Osteoblast (primary cell): ENCODE results near the gene ARHGAP12. TPM values are rescaled to one million over a fixed set of nuclear protein-coding genes. Genes with fewer than 3 reads are reported as not detected.

Experiments
- DNase-seq: peaks from one replicate; pipeline ENCODE4 v3.0.0; 2011; ENCODE audit warnings: low spot score, mixed read lengths; ENCODE audit not compliant: insufficient read length; ENCODE audit errors: missing footprints
- H2AFZ ChIP-seq: 2 replicates; pipeline ENCODE4 v1.6.0; 2011; ENCODE audit warnings: mild to moderate bottlenecking, low read length
- H3K27ac ChIP-seq: 2 replicates; pipeline ENCODE4 v1.5.1; 2011; ENCODE audit warnings: mild to moderate bottlenecking, low read depth, low read length, moderate library complexity
- H3K27me3 ChIP-seq: 2 replicates; pipeline ENCODE4 v1.6.0; 2012; ENCODE audit warnings: mild to moderate bottlenecking, control low read depth, inconsistent platforms, low read length, moderate library complexity; ENCODE audit not compliant: insufficient read depth
- H3K36me3 ChIP-seq: 2 replicates; pipeline ENCODE4 v1.5.1; 2011; ENCODE audit warnings: mild to moderate bottlenecking, low read length, control low read depth, moderate library complexity; ENCODE audit not compliant: insufficient read depth
- H3K4me1 ChIP-seq: 2 replicates; pipeline ENCODE4 v1.5.1; 2011; ENCODE audit warnings: mild to moderate bottlenecking, low read length, control low read depth, moderate library complexity; ENCODE audit not compliant: insufficient read depth
- H3K4me2 ChIP-seq: 2 replicates; pipeline ENCODE4 v1.6.0; 2011; ENCODE audit warnings: mild to moderate bottlenecking, low read length; ENCODE audit not compliant: insufficient read depth
- H3K4me3 ChIP-seq: fragments of 200-600 bp; sonication (generic); 3 replicates; pipeline ENCODE4 v1.5.1; 2012; ENCODE audit warnings: mild to moderate bottlenecking, low read length, inconsistent platforms; ENCODE audit not compliant: insufficient read depth
- H3K79me2 ChIP-seq: 2 replicates; pipeline ENCODE4 v1.6.0; 2012; ENCODE audit warnings: mild to moderate bottlenecking, low read length, control low read depth, inconsistent platforms; ENCODE audit not compliant: insufficient read depth
- H3K9me3 ChIP-seq: 2 replicates; pipeline ENCODE4 v1.5.1; 2011; ENCODE audit warnings: low read depth, low read length, control low read depth
- H4K20me1 ChIP-seq: 2 replicates; pipeline ENCODE4 v1.6.0; 2012; ENCODE audit warnings: mild to moderate bottlenecking, low read length, control low read depth; ENCODE audit not compliant: insufficient read depth
- CTCF ChIP-seq: IDR thresholded peaks from 2 replicates; pipeline ENCODE4 v1.5.1; 2011; ENCODE audit warnings: mild to moderate bottlenecking, low read depth, low read length, moderate library complexity; ENCODE audit errors: extremely low read depth
- total RNA-seq: library from RNA; depleted of rRNA; stranded (reverse); fragments of >200 nt; gene quantifications from 2 replicates; pipeline ENCODE4 v1.2.3, GENCODE V29; 2012

Gene ARHGAP12
- total RNA-seq, 1 donor, result 76.0 TPM

- peak overlapping the region; percentile 26 for H3K27ac ChIP-seq
- H3K4me3 ChIP-seq, result peak overlapping the region; percentile 87
- DNase-seq, result peak; percentile 84
- H2AFZ ChIP-seq, result peak overlapping the region; percentile 79
- H4K20me1 ChIP-seq, result peaks cover 26% of the 10 kb centered on the region
- no peaks in the 10 kb centered on the region for H3K27me3 ChIP-seq
- peak overlapping the region; percentile 97 for H3K4me2 ChIP-seq
- TF ChIP-seq CTCF, result peak; percentile 45
- peaks cover 22% of the 10 kb centered on the region for H3K4me1 ChIP-seq
- H3K36me3 ChIP-seq, result no peaks in the 10 kb centered on the region
- peaks cover 56% of the 10 kb centered on the region for H3K79me2 ChIP-seq
- no peaks in the 10 kb centered on the region for H3K9me3 ChIP-seq
Measured at GRCh38 chr10:31927884-31928548, 615 bp downstream of the ARHGAP12 start.

GRCh38 chr10:31927565-31927883, 1.1 kb downstream of the ARHGAP12 start:
- Histone ChIP-seq H2AFZ (peak overlapping the region; percentile 79), H3K4me2 (peak overlapping the region; percentile 97), H3K27me3 (no peaks in the 10 kb centered on the region), H3K9me3 (no peaks in the 10 kb centered on the region), H3K27ac (peak overlapping the region; percentile 26), H4K20me1 (peaks cover 26% of the 10 kb centered on the region), H3K4me3 (peak overlapping the region; percentile 87), H3K36me3 (no peaks in the 10 kb centered on the region), H3K79me2 (peaks cover 61% of the 10 kb centered on the region), H3K4me1 (peaks cover 22% of the 10 kb centered on the region)
- no peak for DNase-seq
- no peak for TF ChIP-seq CTCF

- Histone ChIP-seq H3K9me3 (no peaks in the 10 kb centered on the region), H2AFZ (peak overlapping the region; percentile 79), H3K27ac (peak overlapping the region; percentile 26), H3K36me3 (no peaks in the 10 kb centered on the region), H3K4me1 (peaks cover 22% of the 10 kb centered on the region), H3K4me3 (peak overlapping the region; percentile 87), H3K27me3 (no peaks in the 10 kb centered on the region), H3K79me2 (peaks cover 66% of the 10 kb centered on the region), H3K4me2 (peak overlapping the region; percentile 97), H4K20me1 (peaks cover 26% of the 10 kb centered on the region)
- peak; percentile 65 for DNase-seq
- no peak for TF ChIP-seq CTCF
Measured at GRCh38 chr10:31926765-31927564, 1.7 kb downstream of the ARHGAP12 start.

- peaks cover 22% of the 10 kb centered on the region for H3K4me1 ChIP-seq
- no peak for TF ChIP-seq CTCF
- no peak overlapping the region for H2AFZ ChIP-seq
- H3K4me2 ChIP-seq, result peak overlapping the region; percentile 97
- no peaks in the 10 kb centered on the region for H3K27me3 ChIP-seq
- no peak overlapping the region for H3K27ac ChIP-seq
- peaks cover 73% of the 10 kb centered on the region for H3K79me2 ChIP-seq
- no peak overlapping the region for H3K4me3 ChIP-seq
- no peak for DNase-seq
- H4K20me1 ChIP-seq, result peaks cover 29% of the 10 kb centered on the region
- H3K36me3 ChIP-seq, result no peaks in the 10 kb centered on the region
- H3K9me3 ChIP-seq, result no peaks in the 10 kb centered on the region
Measured at GRCh38 chr10:31926160-31926559, 2.5 kb downstream of the ARHGAP12 start.
